Cortex of kidney (tissue), 1 donor: ENCODE results near the gene SCYL1.

Source experiments
- DNase-seq: peaks from one replicate; lab custom pipeline; 2025; lab: John Stamatoyannopoulos, UW

Gene SCYL1

GRCh38 chr11:65493367-65494176 is 31.3 kb upstream of the SCYL1 start:
- no peak for DNase-seq

GRCh38 chr11:65496304-65497140 is 28.4 kb upstream of the SCYL1 start:
- no peak for DNase-seq

- peak; percentile 83 for DNase-seq
These were observed 27.5 kb upstream of the SCYL1 start for GRCh38 chr11:65497141-65498041.

- no peak for DNase-seq
These were observed 26.7 kb upstream of the SCYL1 start for GRCh38 chr11:65498042-65498726.

- no peak for DNase-seq
These were observed 26.2 kb upstream of the SCYL1 start for GRCh38 chr11:65498727-65498976.

- no peak for DNase-seq
These were observed 25.7 kb upstream of the SCYL1 start, which contains the start of gene MALAT1 for GRCh38 chr11:65498977-65499712. Gene MALAT1, plus strand, starts transcription at chr11:65499045.

GRCh38 chr11:65499713-65500386 is 25.0 kb upstream of the SCYL1 start:
- DNase-seq = no peak

GRCh38 chr11:65500387-65501185 is 24.3 kb upstream of the SCYL1 start:
- DNase-seq = no peak

GRCh38 chr11:65501186-65501471 is 23.8 kb upstream of the SCYL1 start:
- no peak for DNase-seq

- DNase-seq = no peak
These were observed 23.2 kb upstream of the SCYL1 start for GRCh38 chr11:65501472-65502273.

- no peak for DNase-seq
These were observed 22.7 kb upstream of the SCYL1 start for GRCh38 chr11:65502274-65502554.

GRCh38 chr11:65502555-65503367 is 22.1 kb upstream of the SCYL1 start:
- DNase-seq = no peak

- no peak for DNase-seq
These were observed 21.4 kb upstream of the SCYL1 start for GRCh38 chr11:65503368-65503948.

- no peak for DNase-seq
These were observed 20.8 kb upstream of the SCYL1 start for GRCh38 chr11:65503949-65504673.

- DNase-seq = no peak
These were observed 20.0 kb upstream of the SCYL1 start for GRCh38 chr11:65504674-65505465.

GRCh38 chr11:65505466-65506289 is 19.2 kb upstream of the SCYL1 start:
- no peak for DNase-seq
